GM06990 (cell line): ENCODE data around the gene ADGRG3.

ENCODE experiments used
- DNase-seq: peaks from one replicate; pipeline ENCODE4 v3.0.0-alpha.2; 2011; ENCODE audit not compliant: insufficient read length; ENCODE audit errors: extremely low read depth
- H3K27me3 ChIP-seq: replicated peaks from 2 replicates; pipeline ENCODE4 v1.6.0; 2011; ENCODE audit warnings: low read length; ENCODE audit not compliant: control insufficient read depth, insufficient read depth
- H3K36me3 ChIP-seq: 2 replicates; pipeline ENCODE4 v1.5.1; 2011; ENCODE audit warnings: low read length; ENCODE audit not compliant: control insufficient read depth, insufficient read depth
- H3K4me3 ChIP-seq: replicated peaks from 2 replicates; pipeline ENCODE4 v1.5.1; 2011; ENCODE audit warnings: low read depth, mild to moderate bottlenecking, control low read depth, low read length
- CTCF ChIP-seq: IDR thresholded peaks from 2 replicates; pipeline ENCODE4 v1.5.1; 2011; ENCODE audit warnings: low read length, control low read depth, mild to moderate bottlenecking, inconsistent platforms; ENCODE audit not compliant: insufficient read depth, poor library complexity, severe bottlenecking

Gene ADGRG3

GRCh38 chr16:57647136-57647875 is 20.8 kb upstream of the ADGRG3 start:
- no peak for DNase-seq
- H3K36me3 ChIP-seq, result no peaks in the 10 kb centered on the region
- H3K27me3 ChIP-seq, result 0 out of 2 replicates have a peak, but pooled peaks cover 3% of the 10 kb centered on the region
- TF ChIP-seq CTCF, result no peak
- H3K4me3 ChIP-seq, result no peak overlapping the region

- Histone ChIP-seq H3K27me3 (0 out of 2 replicates have a peak, but pooled peaks cover 3% of the 10 kb centered on the region), H3K4me3 (no peak overlapping the region), H3K36me3 (no peaks in the 10 kb centered on the region)
- no peak for TF ChIP-seq CTCF
- DNase-seq, result peak; percentile 48
Observed at GRCh38 chr16:57648125-57648524, 20.0 kb upstream of the ADGRG3 start.

GRCh38 chr16:57648581-57649442 is 19.3 kb upstream of the ADGRG3 start:
- Histone ChIP-seq H3K36me3 (no peaks in the 10 kb centered on the region), H3K4me3 (no peak overlapping the region), H3K27me3 (0 out of 2 replicates have a peak, but pooled peaks cover 3% of the 10 kb centered on the region)
- DNase-seq, result peak; percentile 78
- TF ChIP-seq CTCF, result peak; percentile 100

GRCh38 chr16:57649443-57649751 is 18.7 kb upstream of the ADGRG3 start:
- H3K4me3 ChIP-seq, result no peak overlapping the region
- H3K27me3 ChIP-seq, result 0 out of 2 replicates have a peak, but pooled peaks cover under 1% of the 10 kb centered on the region
- H3K36me3 ChIP-seq, result no peaks in the 10 kb centered on the region
- no peak for DNase-seq
- TF ChIP-seq CTCF, result no peak

- no peak overlapping the region for H3K4me3 ChIP-seq
- H3K27me3 ChIP-seq, result no peaks in the 10 kb centered on the region
- TF ChIP-seq CTCF, result no peak
- no peak for DNase-seq
- no peaks in the 10 kb centered on the region for H3K36me3 ChIP-seq
Observed at GRCh38 chr16:57649846-57650245, 18.3 kb upstream of the ADGRG3 start.
